GM19239 (cell line): ENCODE data around the gene PLD4.

Experiments used
- DNase-seq: peaks from one replicate; pipeline ENCODE4 v3.0.0; 2011; ENCODE audit warnings: low spot score; ENCODE audit not compliant: insufficient read length
- FAIRE-seq: peaks from 2 replicates; lab custom pipeline; 2011; peaks lifted over from hg19 to GRCh38; lab: Jason Lieb, UNC

PLD4 gene

DNA sequence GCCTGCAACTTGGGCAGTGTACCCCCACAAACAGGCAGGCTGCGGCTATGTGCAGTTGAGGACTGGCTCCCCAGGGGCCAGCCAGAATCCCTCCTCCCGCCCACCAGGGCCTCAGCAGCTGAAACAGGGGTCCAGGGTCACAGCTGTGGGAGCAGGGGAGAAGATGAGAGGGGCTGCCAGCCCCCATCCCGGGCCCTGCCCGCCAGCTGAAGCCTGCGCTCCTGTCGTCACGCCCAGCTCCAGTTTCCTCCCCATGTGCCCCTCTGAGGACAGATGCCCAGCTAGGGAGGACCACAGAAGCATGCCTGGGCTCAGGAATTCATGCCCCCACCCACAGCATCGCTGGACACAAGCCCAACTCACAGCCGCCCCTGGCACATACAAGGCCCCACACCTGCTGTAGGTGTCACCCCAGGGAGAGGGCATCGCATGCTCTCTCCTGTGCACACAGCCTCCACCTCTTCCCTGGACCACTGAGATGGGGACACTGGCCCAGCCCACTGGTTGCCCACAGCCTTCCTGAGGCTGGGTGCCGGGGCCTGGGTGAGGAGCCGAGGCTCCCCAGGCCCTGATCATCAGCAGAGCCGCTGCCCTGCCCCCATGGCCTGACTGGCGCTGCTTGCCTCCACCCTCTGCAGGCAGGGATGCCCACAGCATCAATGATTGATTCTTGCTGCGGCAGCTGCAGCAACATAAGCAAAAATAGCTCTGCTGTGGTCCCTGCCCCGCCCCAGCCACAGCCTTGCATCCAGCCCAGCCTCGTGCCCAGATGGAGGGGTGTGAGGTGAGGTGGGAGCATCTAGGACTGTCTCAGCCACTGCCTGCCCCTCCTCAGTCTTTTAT lies 57.2 kb downstream of the PLD4 start:
- no peak for FAIRE-seq
- DNase-seq: no peak

DNA sequence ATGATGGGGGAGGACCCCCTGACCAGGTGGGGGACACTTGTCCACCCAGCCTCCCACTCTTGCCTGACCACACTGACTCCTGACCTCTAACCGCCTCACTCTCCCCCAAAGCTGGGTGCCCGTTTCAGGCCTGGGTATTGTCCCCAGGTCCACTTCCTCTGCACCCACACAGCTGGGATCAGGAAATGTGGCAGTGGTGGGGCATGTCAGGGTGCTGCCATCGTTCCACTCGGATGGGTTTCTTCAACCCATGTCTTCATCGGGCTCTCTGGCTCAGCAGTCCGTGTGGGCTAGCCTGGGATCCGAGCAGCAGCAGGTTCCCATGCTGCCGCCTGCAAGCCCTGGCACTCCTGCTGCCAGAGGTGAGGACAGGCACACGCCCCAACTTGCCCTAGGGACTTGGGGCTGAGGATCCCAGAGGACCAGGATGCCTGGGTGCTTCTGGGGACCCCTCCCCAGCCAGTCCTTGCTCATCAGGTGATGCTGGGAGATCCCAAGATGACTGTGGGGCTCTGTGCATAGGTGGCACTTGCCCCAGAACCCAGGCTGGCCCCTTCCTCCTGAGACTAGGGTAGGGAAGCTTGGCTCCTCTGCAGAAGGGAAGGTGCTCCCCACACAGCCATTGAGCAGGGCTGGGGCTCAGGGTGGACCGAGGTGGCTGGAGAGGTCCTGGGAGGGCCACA lies 58.0 kb downstream of the PLD4 start:
- FAIRE-seq (no peak), DNase-seq (no peak)
